GM12873 (cell line): ENCODE results near the gene FKBP1A.

ENCODE experiments used
- CTCF ChIP-seq: IDR thresholded peaks from 2 replicates; pipeline ENCODE4 v1.5.1; 2012; ENCODE audit warnings: low read depth, mild to moderate bottlenecking, moderate library complexity, low read length, control low read depth; ENCODE audit not compliant: insufficient read depth; ENCODE audit errors: missing control alignments

Gene FKBP1A

GRCh38 chr20:1319051-1319450 lies 73.8 kb downstream of the FKBP1A start:
- TF ChIP-seq CTCF: no peak
